Liver (tissue), 3 donors: Measurements from ENCODE around the gene ZXDC.

Experiments
- JUND ChIP-seq, 2 donors: IDR thresholded peaks; 2 replicates each; pipeline ENCODE4 v1.6.1; 2016; ENCODE audit warnings: antibody characterized with exemption in 2 of 2
- TF ChIP-seq, protein P1 (sequence below): IDR thresholded peaks from 2 replicates; pipeline ENCODE4 v1.6.1; 2016; ENCODE audit warnings: antibody characterized with exemption
- TF ChIP-seq, protein P2 (sequence below): fragments of 150-350 bp; IDR thresholded peaks from 2 replicates; pipeline ENCODE4 v1.5.1; 2017; ENCODE audit warnings: improper control_type of control experiment, low read depth, low read length; ENCODE audit not compliant: missing input control
- donor health status: healthy.
- donor health status: healthy.

DNA sequence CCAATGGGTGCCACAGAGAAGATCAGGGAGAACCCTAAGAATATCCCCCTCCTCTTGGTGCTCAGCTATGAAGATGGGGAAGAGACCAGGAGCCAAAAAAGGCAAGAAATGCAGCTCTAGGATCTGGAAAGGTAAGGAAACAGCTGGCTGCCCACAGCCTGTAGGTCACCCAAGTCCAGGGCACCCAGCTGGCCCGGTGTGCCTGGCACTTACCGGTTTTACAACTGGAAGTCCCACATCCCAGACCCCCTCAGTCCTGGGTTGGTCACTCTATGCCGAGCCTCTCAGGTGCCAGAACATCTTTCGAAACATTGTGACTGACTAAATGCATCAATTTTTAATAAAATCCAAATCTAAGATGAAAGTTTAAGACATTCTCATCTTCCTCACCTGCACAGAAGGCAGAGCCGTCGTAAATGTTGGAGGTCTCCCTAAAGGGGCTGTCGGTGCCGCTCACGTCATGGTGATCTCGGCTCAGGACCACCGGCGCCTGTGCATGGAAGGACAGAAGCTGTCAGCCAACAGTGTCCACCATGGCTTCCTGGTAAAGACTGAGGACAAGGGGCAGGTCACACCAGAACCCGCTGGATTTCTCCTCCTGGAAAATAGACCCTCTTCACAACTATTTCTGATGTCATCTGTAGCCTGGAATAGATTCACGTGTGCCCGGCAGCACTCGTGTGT, 13.3 kb upstream of the ZXDC start:
- TF ChIP-seq, protein P1, sequence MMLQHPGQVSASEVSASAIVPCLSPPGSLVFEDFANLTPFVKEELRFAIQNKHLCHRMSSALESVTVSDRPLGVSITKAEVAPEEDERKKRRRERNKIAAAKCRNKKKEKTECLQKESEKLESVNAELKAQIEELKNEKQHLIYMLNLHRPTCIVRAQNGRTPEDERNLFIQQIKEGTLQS, result no peak
- no peak for TF ChIP-seq JUND (IDR thresholded peaks at IDR 0.05)
- TF ChIP-seq, protein P2, sequence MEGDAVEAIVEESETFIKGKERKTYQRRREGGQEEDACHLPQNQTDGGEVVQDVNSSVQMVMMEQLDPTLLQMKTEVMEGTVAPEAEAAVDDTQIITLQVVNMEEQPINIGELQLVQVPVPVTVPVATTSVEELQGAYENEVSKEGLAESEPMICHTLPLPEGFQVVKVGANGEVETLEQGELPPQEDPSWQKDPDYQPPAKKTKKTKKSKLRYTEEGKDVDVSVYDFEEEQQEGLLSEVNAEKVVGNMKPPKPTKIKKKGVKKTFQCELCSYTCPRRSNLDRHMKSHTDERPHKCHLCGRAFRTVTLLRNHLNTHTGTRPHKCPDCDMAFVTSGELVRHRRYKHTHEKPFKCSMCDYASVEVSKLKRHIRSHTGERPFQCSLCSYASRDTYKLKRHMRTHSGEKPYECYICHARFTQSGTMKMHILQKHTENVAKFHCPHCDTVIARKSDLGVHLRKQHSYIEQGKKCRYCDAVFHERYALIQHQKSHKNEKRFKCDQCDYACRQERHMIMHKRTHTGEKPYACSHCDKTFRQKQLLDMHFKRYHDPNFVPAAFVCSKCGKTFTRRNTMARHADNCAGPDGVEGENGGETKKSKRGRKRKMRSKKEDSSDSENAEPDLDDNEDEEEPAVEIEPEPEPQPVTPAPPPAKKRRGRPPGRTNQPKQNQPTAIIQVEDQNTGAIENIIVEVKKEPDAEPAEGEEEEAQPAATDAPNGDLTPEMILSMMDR, result no peak
